GM21390 (cell line): ENCODE data around the gene NKX6-2.
"Not testable (repeated sequence)": the region's sequence is repeated elsewhere in the genome, so short reads cannot be mapped to it uniquely, and the experiment has no call there.

Experiments
- ATAC-seq: cut with Tn5 transposase; IDR thresholded peaks from one replicate; pipeline ENCODE4 v1.9.1; 2021; ENCODE audit not compliant: unreplicated experiment

NKX6-2 gene

DNA sequence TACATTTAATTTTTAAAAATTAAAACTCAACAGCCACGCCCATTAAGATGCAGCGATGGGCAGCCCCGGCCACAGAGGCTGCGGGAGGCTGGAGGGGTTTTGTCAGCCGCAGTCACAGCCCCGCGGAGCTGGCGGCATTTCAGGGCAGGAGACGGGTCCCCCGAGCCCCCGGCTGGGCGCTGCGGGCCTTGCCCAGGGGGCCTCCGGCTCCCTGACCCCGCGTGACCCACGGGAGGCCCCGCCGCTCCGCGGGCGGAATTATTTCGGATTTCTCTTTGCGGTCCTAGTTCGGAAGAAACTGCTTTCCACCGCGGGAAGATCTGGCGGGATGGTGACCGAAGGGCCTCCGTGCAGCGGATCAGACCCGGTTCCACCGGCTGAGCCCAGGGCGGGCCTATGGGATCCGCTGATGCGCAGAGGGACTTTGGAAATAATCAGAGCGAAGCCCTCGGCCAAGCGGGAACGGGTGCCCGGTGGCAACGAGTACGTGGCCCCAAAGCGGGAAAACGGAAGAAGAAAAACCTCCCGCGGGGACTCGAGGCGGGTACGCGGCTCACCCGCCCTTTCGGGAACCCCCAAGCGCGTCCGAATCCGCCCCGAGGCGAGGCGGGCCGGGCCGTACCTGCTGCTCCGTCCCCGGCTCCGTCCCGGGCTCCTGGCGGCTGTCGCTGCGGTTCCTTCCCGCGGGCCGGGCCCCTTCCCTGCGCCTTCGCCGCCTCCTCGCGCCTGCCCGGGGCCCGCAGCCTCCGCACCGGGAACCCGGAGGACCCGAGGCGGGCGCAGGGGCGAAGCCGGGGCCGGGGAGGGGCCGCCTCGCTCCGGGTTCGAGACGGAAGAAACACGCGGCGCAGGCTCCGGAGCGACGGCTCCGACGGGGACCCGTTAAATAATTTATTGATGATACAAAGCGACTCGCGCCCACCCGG is 1.7 kb downstream of the NKX6-2 start:
- no peak for ATAC-seq

DNA sequence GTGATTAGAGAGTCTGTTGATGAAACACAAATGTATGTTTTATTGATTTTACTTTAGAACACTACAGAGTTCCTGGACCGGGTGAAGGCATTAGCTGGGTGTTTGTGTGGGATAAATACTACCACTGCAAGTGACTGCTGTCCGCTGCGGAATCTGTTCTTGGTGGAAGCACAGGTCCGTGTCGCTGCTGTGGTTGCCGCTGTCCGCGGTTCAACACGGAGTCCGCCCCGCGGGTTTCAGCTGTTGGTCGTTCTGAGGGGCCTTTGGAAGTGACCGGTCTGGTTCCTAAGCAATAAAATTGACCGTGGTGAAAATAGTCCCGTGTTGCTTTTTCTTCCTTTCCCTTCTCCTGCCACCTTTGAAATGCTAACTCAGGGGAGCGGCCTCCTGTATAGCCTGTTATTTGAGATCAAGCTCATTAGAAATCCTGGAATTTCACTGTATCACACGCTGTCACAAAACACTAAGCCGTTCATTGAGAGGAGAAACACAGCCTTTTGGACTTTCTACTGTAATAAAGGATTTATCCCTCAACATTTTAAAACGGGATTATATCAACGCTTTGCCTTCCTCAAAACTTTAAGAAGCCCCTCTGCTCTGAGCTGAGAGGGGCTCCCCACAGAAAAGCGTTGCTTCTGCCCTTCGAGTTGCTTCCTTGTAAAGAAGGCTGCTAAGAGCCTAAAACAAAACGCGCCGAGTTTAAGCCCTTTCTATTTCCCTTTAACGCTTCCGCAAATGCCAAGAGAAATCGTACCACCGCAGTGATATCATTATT is 2.6 kb downstream of the NKX6-2 start:
- no peak for ATAC-seq

DNA sequence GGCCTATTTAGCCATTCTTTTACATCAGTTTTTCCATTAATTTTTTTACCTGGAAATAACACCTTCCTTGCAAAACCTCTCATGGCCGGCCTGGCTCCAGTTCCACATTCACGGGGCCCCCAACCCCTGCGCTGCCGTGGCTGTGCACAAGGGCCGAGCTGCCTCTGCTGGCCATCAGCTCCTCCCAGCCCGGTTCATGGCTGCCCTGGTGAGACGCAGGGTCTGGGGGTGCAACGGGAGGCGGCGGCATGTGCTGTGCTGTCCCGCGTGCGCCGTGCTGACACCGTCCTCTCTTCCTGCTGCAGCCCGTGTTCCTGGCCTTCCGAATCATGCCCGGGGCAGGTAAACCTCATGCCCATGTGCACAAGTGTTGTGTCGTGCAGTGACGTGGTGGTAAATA is 4.4 kb downstream of the NKX6-2 start:
- no peak for ATAC-seq

DNA sequence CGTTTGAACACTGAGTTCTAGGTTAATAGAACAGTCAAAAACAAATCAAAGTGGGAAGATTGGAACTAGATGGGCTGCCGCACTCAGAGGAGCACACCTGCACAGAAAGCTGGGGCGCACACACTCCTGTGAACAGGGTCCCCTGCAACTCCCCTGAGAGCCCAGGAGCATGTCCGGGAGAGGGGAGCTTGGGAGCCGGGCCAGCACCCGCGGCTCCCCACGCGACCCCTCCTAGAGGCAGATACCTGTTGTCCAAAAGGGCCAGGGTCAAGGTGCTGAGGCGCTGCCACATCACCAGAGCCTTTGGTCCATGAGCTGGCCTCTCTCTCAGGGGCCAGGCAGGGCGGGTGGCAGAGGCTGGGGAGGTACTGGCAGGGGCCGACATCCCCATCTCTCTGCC is 5.6 kb downstream of the NKX6-2 start:
- no peak for ATAC-seq

DNA sequence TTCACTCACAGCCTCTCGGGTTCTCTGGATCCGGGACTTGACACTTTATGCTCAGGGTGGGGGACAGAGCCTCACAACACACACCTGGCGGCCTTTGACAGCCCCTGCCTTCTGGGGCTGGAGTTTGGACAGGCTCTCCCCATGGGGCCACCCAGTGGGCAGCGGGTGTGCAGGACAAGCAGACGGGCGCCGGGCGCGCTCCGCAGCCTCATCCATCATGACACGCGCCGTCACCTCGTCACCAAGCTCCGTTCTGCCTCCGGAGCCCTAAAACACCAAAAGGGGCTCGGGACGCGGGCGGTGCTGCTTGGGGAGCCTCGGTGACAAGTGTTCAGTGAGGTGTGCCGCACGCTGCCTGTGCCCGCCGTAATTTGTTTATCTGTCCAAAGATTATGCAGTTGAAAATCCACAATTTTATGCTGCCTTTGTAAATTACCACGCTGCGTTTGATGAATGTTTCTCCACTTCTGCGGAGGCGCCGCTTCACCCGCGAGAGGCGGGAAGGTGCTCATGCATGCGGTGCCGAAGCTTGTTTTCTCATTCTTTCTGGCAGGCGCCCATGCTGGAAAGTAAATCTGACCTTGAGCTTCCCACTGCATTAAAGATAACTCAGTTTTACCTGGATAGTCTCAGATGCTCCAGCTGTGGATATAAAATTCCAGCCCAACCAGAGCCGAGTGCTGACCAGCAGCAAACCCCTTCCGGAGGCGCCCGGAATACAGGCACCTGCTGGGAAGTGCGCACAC is 6.2 kb downstream of the NKX6-2 start:
- ATAC-seq = no peak

DNA sequence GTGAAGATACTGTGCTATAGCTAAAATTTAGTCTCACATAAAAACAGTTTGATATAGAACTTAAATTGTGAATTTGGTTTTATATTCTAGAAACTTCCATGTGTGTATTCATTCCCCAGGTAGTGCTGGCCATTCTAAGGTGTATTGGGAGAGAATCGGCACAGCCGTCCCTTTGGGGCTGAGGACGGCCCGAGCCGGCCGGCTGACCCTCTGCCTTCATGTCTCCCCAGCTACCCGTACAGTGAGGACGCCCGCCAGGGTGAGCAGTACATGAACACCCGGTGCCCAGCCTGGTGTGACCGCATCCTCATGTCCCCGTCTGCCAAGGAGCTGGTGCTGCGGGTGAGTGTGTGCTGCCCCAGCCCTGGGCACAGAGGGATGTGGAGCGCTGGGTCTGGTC is 8.5 kb downstream of the NKX6-2 start:
- ATAC-seq = no peak

DNA sequence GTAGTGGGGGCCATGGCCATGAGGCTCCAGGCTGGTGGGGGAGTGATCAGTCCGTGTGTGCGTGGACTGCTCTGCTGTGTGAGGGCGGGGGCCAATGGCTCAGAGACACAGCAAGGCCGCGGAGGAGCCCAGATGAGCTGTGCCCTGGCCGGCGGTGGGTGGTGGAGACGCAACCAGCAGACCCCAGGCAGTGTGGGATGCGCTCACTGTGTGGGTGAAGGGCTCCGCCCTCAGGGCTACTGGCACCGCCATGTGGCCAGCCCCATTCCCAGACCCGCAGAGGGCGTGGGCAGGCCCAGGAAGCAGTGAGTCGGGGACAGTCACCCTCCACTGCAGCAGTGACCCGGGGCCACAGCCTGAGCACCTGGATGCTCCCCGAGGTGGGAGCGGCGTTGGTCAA is 9.1 kb downstream of the NKX6-2 start:
- no peak for ATAC-seq

DNA sequence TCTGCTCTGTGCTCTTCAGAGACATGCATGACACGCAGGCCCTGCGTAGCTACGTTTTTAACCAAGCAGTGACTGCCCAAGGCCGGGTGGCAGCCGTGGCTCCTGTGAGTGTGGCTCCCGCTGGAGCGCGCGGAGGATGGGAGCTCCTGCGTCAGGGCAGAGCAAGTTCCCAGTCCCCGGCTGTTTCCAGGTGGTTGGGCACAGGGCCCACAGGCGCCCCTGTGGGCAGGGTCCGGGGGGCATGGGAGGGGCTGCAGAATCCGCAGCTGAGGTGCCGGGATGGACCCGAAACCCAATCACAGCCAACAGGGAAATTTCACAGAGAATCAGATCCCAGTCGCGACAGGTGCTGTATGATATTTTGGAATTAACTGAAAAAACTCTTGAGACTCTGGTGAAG is 9.8 kb downstream of the NKX6-2 start:
- no peak for ATAC-seq

DNA sequence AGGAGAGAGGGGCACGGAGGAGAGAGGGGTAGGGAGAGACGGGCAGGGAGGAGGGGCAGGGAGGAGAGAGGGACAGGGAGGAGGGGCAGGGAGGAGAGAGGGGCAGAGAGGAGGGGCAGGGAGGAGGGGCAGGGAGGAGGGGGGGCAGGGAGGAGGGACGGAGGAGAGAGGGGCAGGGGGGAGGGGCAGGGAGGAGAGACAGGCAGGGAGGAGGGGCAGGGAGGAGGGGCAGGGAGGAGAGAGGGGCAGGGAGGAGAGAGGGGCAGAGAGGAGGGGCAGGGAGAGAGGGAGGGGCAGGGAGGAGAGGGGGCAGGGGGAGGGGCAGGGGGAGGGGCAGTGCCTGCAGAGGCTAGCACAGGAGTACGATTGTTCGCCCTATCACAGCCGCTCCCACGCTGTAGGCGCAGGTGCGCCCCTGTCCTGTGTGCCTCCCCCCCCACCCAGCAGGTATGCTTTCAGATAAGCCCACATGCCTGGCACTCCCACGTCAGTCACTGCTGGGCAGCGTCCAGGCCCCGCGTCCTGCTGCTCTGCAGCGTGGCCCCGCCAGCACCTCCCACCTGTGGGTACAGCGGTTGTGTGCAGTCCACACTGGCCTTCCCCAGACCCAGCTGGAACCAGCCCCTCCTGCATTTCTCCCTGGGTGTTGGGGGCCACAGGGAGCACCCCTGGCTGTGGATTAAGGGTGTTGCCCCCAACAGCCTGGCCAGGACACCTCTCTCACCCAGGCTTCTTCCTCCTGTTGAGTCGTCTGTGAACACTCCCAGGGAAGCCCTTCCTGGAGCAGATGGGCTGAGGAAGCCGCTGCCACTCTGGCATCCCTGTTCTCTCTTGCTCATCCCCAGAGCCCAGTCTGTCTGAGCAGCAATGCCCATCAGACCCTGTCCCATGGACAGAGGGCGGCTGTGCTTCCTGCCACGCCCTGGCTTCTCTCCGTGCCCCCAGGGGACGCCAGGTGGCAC is 10.8 kb downstream of the NKX6-2 start:
- ATAC-seq = no peak

DNA sequence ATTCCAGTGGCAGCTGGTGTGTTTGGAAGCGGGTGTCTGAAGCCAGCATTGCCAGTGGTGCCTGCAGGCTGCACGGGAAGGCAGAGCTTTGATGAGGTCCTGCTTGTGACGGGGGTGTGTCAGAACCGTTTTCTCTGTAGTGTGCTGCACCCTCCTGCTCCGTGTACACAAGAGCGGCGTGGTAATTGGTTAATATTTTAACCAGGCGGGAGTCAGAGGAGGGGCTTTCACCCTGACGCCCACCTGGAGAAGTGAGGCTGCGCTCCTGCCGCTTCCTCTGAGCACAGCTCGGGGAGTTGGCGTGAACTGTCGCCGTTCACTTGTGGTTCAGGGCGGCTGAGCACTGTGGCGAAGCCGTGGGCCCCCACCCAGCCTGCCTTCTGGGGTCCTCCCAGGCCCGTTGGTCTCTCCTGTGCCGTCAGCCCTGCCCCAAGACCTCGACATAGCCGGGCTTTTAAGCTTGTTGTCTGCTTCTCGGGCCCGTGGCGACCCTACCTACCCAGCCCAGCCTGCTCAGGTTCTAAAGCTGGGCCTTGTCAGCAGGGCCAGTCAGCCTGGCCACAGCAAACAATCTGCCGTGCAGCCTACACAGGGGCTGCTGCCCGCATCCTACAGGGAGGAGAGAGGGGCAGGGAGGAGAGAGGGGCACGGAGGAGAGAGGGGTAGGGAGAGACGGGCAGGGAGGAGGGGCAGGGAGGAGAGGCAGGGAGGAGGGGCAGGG is 11.6 kb downstream of the NKX6-2 start:
- no peak for ATAC-seq

DNA sequence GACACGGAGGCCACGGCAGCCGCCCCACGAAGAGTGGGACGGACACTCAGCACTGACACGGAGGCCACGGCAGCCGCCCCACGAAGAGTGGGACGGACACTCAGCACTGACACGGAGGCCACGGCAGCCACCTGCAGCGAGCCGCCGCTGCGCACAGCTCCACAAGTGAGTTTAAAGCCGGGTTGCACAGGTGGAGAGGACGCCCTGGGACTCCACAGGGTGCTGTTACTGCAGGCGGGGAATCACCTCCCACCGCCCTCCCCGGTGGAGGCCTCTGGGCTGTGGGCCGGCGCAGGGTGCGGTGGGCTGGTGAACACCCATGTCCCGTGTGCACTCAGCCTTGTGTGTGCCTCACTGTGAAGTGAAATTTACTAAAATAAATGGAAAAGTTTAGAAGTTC is 13.1 kb downstream of the NKX6-2 start:
- not testable (repeated sequence) for ATAC-seq

DNA sequence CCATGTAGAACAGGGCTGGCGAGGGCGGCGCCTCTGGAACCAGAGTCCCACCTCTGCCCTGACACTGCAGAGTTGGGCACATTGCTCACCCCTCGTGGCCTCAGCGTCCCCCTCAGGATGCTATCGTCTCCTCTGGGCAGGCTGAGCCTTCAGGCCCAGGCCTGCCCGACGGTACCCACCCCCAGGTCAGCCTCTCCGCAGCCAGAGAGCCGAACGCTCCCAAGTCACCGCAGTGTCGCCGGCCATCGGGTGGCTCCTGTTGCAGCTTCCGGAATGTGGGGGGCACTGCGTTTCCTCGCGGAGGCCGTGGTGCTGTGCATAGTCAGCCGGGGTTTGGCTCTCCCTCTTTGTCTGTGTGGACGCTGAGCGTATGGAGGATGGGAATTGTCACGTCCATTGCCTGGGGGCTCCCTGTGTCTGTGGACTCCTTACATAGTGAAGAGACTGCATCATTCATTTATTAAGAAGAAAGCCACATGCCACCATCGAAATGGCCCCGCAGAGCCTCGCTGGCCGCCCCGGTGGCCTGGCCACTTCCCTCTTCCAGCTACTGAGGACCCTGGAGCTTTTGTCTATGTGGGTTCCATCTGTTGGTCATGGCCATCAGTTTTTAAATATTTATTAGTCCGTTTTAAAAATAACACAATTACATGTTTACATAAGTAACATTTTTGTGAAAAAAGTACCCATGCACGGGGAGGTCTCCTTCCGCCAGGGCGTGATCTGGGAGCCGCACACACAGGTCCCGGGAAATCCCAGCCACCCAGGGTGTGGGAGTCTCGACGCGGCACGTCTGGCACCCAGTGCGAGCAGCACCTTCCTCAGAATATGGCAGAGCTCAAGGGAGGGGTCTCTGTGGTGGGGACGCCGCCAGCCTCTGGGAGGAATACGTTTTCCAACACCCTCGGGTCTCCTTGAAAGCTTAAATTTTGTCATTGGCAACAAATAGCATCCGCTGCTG is 15.6 kb downstream of the NKX6-2 start:
- no peak for ATAC-seq

DNA sequence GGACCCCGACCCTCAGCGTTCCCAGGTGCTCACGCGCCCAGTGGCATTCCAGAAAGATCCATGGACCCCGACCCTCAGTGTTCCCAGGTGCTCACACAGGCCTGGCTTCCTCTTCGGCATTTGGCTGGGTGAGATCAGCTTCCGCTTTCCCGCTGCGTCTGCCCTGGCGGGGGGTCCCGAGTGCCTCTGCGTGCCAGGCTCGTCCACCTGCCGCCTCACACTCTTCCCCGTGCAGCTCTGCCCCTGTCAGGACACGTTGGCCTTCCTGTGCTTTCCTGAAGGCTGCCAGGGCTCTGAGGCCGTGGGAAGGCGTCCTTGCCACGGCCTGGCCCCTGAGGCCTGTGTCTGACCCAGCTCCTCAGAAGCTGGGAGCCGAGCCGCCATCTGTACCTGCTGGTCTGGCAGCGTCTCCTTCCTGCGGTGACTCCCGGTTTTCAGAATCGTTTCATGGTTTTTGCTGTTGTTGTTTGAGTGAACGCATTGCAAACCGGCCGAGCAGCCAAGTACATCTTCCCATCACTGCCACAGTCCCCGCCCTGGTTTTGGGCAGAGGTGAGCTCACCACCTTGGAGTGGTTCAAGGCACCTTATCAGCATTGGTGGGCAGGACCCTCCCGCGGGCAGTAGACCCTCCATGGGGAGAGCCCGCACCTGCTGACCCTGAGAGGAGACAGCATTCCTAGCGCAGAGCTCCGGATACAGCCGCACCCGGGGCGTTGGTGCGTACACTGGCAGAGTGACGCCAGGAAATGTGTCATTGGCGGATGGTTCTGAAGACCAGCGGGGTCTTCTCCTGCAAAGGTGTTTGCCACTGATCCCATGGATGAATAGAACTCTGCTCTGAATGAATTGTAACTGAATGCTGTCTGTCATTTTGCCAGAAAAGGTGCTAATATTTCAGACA is 17.4 kb downstream of the NKX6-2 start:
- ATAC-seq = no peak

DNA sequence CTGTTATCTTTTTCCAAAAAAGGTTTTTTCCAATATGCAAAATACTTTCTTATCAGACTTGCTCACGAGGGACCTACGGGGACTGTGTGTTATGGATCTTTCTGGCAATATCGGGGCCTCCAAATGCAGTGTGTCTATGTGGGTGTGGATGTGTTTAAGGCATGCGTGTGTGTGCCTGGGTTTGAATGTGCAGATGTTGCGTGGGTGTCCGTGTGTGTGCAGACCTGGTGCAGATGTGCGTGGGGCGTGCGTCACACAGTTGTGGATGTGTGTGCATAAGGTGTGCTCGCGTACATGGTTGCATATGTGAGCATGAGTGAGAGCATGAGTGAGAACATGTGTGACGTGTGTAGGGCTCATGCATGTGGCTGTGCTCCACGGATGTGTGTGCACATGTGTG is 19.7 kb downstream of the NKX6-2 start:
- no peak for ATAC-seq

DNA sequence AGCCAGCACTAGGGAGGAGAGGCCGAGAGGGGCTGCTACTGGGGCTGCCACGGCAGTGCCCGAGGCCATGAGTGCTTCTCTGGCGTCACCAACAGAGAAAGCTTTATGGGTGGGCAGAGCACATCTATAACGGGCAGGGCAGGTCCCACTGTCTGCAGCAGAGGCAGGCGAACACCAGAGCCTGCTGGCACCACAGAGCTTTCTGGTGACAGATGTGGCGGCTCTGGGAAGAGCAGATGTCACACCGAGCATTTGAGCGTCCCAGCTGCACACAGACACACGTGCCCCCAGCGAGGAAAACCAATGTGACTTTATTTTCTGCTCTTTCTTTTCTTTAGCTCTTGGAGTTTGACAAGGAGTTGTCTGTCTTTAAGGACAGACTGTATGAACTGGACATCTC is 20.5 kb downstream of the NKX6-2 start:
- ATAC-seq = no peak

DNA sequence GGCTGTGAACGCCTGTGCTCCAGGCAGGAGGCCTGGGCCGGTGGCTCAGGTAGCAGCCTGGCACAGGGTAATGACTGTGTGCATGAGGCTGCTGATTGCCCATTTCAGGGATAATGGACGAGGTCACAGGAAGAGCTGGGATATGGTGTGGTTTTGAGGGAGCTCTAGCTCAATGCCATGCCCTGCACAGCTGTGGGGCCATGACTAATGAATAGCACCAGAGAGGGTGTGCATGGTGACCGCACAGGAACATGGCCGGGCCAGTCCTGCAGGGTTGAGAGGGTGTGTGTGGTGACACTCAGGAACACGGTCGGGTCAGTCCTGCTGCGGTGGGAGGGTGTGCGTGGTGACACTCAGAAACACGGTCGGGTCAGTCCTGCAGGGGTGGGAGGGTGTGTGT is 21.8 kb downstream of the NKX6-2 start:
- ATAC-seq = no peak

DNA sequence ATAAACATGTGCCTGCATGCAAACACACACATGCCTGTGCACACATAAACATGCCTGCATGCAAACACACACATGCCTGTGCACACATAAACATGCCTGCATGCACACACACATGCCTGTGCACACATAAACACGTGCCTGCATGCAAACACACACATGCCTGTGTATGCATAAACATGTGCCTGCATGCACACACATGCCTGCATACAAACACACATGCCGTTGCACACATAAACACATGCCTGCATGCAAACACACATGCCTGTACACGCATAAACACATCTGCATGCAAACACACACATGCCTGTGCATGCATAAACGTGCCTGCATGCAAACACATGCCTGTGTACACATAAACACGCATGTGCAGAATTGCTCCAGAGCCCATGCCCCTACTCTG is 22.4 kb downstream of the NKX6-2 start:
- ATAC-seq = no peak

DNA sequence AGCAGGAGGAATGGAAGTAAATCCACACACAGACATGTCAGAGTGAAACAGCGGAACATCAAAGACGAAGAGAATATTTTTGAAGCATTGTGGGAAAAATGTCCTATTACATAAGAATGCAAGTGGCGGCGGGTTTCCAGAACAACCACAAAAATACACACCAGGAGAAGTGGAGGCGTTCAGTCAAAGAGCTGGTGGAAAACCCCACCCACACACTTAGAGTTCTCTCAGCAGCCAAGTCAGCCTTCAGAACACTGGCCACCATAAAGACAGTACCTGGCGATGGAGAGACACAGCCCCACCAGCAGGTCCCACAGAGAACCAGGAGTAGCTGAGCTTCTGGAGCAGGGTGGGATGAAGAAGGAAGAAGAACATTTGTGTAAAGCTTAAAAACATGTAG is 23.7 kb downstream of the NKX6-2 start:
- ATAC-seq = no peak
